OCI-M2 (cell line): ENCODE measurements around the gene DENND6B.

ENCODE experiments used
- DNase-seq: peaks from one replicate; lab custom pipeline; 2025; ENCODE audit not compliant: unreplicated experiment; lab: John Stamatoyannopoulos, UW

Gene DENND6B

GRCh38 chr22:50289942-50290630, 36.7 kb downstream of the DENND6B start:
- no peak for DNase-seq

- DNase-seq, result no peak
Measured at GRCh38 chr22:50289151-50289941, 37.5 kb downstream of the DENND6B start.

- DNase-seq, result no peak
Measured at GRCh38 chr22:50287731-50288130, 39.1 kb downstream of the DENND6B start.

- no peak for DNase-seq
Measured at GRCh38 chr22:50286701-50287318, 40.0 kb downstream of the DENND6B start.

GRCh38 chr22:50286275-50286674, 40.5 kb downstream of the DENND6B start:
- no peak for DNase-seq

- DNase-seq, result no peak
Measured at GRCh38 chr22:50285568-50286229, 41.1 kb downstream of the DENND6B start.

- DNase-seq, result no peak
Measured at GRCh38 chr22:50284479-50284878, 42.3 kb downstream of the DENND6B start.

GRCh38 chr22:50283821-50284220, 43.0 kb downstream of the DENND6B start:
- no peak for DNase-seq

- no peak for DNase-seq
Measured at GRCh38 chr22:50282361-50283155, 44.3 kb downstream of the DENND6B start.

GRCh38 chr22:50281957-50282356, 44.9 kb downstream of the DENND6B start:
- no peak for DNase-seq

GRCh38 chr22:50281384-50281760, 45.4 kb downstream of the DENND6B start:
- no peak for DNase-seq

- DNase-seq, result no peak
Measured at GRCh38 chr22:50280708-50281383, 46.0 kb downstream of the DENND6B start.

GRCh38 chr22:50280022-50280707, 46.6 kb downstream of the DENND6B start:
- DNase-seq, result no peak

GRCh38 chr22:50278956-50279619, 47.7 kb downstream of the DENND6B start:
- DNase-seq, result no peak

GRCh38 chr22:50278461-50278860, 48.4 kb downstream of the DENND6B start:
- no peak for DNase-seq

- DNase-seq, result no peak
Measured at GRCh38 chr22:50277761-50278160, 49.1 kb downstream of the DENND6B start.

- no peak for DNase-seq
Measured at GRCh38 chr22:50276143-50276542, 50.7 kb downstream of the DENND6B start.

- DNase-seq, result no peak
Measured at GRCh38 chr22:50275181-50276055, 51.4 kb downstream of the DENND6B start.
